GM13977 (cell line): ENCODE results near the gene HGS.
A peak's percentile ranks its signal among the peaks of the same experiment; 100 is the strongest.

ENCODE experiments used
- DNase-seq: peaks from one replicate; pipeline ENCODE4 v3.0.0; 2012; ENCODE audit warnings: low spot score
- CTCF ChIP-seq: IDR thresholded peaks from 2 replicates; pipeline ENCODE4 v1.5.1; 2012; ENCODE audit warnings: mild to moderate bottlenecking, control low read depth; ENCODE audit not compliant: insufficient read depth; ENCODE audit errors: extremely low read depth, missing control alignments
- in situ Hi-C: fragments of 300-500 bp; cut with MboI; formaldehyde crosslinking; loops from one replicate; pipeline ENCODE4 v1.12.0; 2022; ENCODE audit warnings: low sequenced_read_pairs, low pct_unique_long_range_greater_than_20kb, mixed read lengths, inconsistent platforms; ENCODE audit not compliant: unreplicated experiment

The HGS gene

GRCh38 chr17:81683584-81684441 is at the start of gene HGS, which contains the start of gene ARL16:
Gene HGS (plus strand): TSS chr17:81684011. CDS start chr17:81684067, 56 bp downstream.
Gene ARL16 (minus strand): TSS chr17:81683797. CDS start chr17:81683753, 44 bp downstream.
- in situ Hi-C loops = no loop called here
- DNase-seq = peak; percentile 100
- TF ChIP-seq CTCF = no peak

DNA sequence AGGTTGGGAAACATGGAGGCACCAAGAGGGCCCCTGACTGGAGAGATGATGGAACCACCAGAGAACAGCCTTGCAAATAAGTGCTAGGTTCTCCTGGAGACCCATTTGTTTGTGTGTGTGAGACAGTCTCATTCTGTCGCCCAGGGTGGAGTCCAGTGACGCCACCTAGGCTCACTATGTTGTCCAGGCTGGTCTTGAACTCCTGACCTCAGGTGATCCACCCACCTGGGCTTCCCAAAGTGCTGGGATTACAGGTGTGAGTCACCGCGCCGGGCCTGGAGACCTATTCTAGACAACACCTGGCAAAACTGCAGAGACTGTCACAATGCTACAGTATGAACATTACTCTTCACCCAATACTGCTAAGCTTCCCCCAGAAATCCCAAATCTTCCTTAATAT is 48.4 kb upstream of the HGS start:
- no peak for DNase-seq
- no peak for TF ChIP-seq CTCF
- in situ Hi-C loops = no loop called here

- no peak for DNase-seq
- no peak for TF ChIP-seq CTCF
- in situ Hi-C loops = no loop called here
Measured at GRCh38 chr17:81635973-81636504, 47.8 kb upstream of the HGS start.

DNA sequence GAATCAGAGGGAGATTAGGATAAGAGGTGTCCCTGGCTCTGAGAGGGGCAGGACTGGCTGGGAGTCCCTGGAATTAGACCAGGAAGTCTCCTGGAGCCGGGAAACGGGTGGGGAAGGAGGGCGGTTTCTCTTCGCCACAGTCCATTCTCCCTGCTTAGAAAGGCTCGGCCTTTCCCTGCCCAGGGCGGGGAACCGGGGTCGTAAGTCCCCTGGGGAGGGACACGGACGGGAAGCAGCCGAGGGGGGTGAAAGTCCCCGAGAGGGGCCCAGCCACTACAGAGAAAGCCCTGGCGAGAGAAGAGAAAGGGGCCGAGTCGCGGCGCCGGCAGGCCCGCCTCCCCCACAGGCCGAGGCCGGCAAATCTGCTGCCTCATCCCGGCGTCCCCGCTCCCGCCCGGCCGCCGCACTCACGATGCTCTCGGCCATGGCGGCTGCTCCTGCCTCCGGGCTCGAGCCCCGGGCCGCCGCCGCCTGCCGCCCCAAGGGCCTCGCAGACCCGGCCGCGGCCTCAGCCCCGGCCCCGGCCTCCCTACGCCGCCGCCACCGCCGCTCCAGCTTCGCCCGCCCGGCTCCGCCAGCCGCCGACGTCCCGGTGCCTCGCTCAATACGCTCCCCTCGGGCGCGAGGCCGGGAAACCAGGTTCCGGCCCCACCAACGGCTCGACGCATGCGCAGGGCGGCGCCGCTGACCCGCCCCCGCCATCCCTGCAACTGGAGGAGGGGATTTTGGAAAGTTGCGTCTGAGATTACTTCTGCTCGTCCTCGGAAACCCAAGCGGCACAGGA is 47.1 kb upstream of the HGS start, which contains the start of the genes NPLOC4 and TSPAN10:
NPLOC4 (minus strand) TSS at position 608 of the 784 bp plus-strand sequence; CDS start at position 426, 182 bp downstream.
TSPAN10 (plus strand) TSS at position 692 of the 784 bp plus-strand sequence. CDS start 5,217 bp downstream, outside the sequence.
- TF ChIP-seq CTCF = no peak
- in situ Hi-C loops = no loop called here
- DNase-seq = peak; percentile 97

- in situ Hi-C loops = no loop called here
- TF ChIP-seq CTCF = no peak
- no peak for DNase-seq
Measured at GRCh38 chr17:81638683-81639082, 45.1 kb upstream of the HGS start.

DNA sequence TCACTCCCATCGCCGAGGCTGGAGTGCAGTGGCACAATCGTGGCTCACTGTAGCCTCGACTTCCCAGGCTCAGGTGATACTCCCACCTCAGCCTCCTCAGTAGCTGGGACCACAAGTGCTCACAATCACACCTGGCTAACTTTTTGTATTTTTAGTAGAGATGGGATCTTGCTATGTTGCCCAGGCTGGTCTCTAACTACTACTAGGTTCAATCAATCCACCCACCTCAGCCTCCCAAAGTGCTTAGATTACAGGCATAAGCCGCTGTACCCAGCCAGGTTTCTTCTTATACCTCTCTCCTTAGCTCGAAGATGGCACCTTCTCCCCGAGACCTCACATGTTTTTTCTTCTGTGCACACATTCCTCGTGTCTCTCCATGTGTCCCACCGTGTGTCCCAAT is 43.8 kb upstream of the HGS start:
- in situ Hi-C loops = no loop called here
- TF ChIP-seq CTCF = no peak
- DNase-seq = no peak
